Large intestine (tissue), 1 donor: ENCODE results near the gene MYO1F. TPM values are rescaled to one million over a fixed set of nuclear protein-coding genes. Genes with fewer than 3 reads are reported as not detected.

Experiments used
- polyA plus RNA-seq: library from polyadenylated mRNA; unstranded; fragments of 120-200 nt; gene quantifications from one replicate; pipeline ENCODE4 v1.2.1, GENCODE V29; 2013

MYO1F gene
- polyA plus RNA-seq, 1 donor: 13.9 TPM

Other genes with a start within 250 kb of the MYO1F start
- 6.3 TPM for gene KANK3, start 234.2 kb downstream of the MYO1F start, polyA plus RNA-seq
- 0.97 TPM for gene ANGPTL4, start 213.3 kb downstream of the MYO1F start, polyA plus RNA-seq
- 96.4 TPM for gene RAB11B, start 187.1 kb downstream of the MYO1F start, polyA plus RNA-seq
- 12.5 TPM for gene MARCHF2, start 164.1 kb downstream of the MYO1F start, polyA plus RNA-seq
- gene HNRNPM, start 132.5 kb downstream of the MYO1F start, polyA plus RNA-seq: 222 TPM
- gene PRAM1, start 74.8 kb downstream of the MYO1F start, polyA plus RNA-seq: 3.6 TPM
- gene ZNF414, start 63.3 kb downstream of the MYO1F start, polyA plus RNA-seq: 21.6 TPM
- gene ADAMTS10, start 33.3 kb upstream of the MYO1F start, polyA plus RNA-seq: 17.3 TPM
- not detected for gene NFILZ, start 53.2 kb upstream of the MYO1F start, polyA plus RNA-seq
- gene ACTL9, start 121.4 kb upstream of the MYO1F start, polyA plus RNA-seq: not detected
- not detected for gene OR2Z1, start 144.2 kb upstream of the MYO1F start, polyA plus RNA-seq